ENCODE measurements around the gene PLEKHM3.

GRCh38 chr2:208001924-208002323 lies 23.4 kb downstream of the PLEKHM3 start:
- TF ChIP-seq FOS (IDR thresholded peaks at IDR 0.05; ENCODE audit: borderline replicate concordance, insufficient read depth, low read length) (no peak), MAX (IDR thresholded peaks at IDR 0.05; ENCODE audit: insufficient read depth, insufficient read length) (no peak), CTCF (IDR thresholded peaks at IDR 0.05; ENCODE audit: extremely low read depth in 1 of 2, insufficient read depth in 1 of 2, low read depth in 1 of 2, low read length in 2 of 2) (no peak)
